Neural crest cell (in vitro differentiated cells): ENCODE results near the gene HAUS5. TPM values are rescaled to one million over a fixed set of nuclear protein-coding genes. Genes with fewer than 3 reads are reported as not detected.

ENCODE experiments used
- DNase-seq: peaks from one replicate; pipeline ENCODE4 v3.0.0; 2021; ENCODE audit warnings: low read depth, mixed read lengths, low spot score
- H3K27ac Mint-ChIP-seq: one replicate; pipeline ENCODE4 v1.8.0; 2021; ENCODE audit warnings: mild to moderate bottlenecking, mixed read lengths; ENCODE audit not compliant: unreplicated experiment
- H3K27me3 Mint-ChIP-seq: 2 replicates; pipeline ENCODE4 v1.8.0; 2021; ENCODE audit warnings: low read depth, mild to moderate bottlenecking, mixed read lengths
- H3K36me3 Mint-ChIP-seq: 2 replicates; pipeline ENCODE4 v1.8.0; 2021; ENCODE audit warnings: low read depth, mild to moderate bottlenecking, mixed read lengths
- H3K4me1 Mint-ChIP-seq: 2 replicates; pipeline ENCODE4 v1.8.0; 2021; ENCODE audit warnings: mixed read lengths
- H3K4me3 Mint-ChIP-seq: one replicate; pipeline ENCODE4 v1.8.0; 2021; ENCODE audit warnings: mild to moderate bottlenecking, mixed read lengths
- H3K9me3 Mint-ChIP-seq: 2 replicates; pipeline ENCODE4 v1.8.0; 2021; ENCODE audit warnings: mixed read lengths
- total RNA-seq: library from RNA; stranded (reverse); gene quantifications from 2 replicates; pipeline ENCODE4 v1.2.1, GENCODE V29; 2021
- TF ChIP-seq, protein P1 (sequence below): fragments of 200-600 bp; sonication (generic); conservative IDR thresholded peaks from 2 replicates; pipeline ENCODE4 v1.5.0; 2021; ENCODE audit warnings: antibody characterized with exemption, mild to moderate bottlenecking

HAUS5 gene
- total RNA-seq, 1 donor from 2014 or later = 55.9 TPM

GRCh38 chr19:35637165-35637564 lies 24.6 kb downstream of the HAUS5 start:
- no peaks in the 10 kb centered on the region for H3K9me3 Mint-ChIP-seq
- no peak overlapping the region for H3K4me3 Mint-ChIP-seq

DNA sequence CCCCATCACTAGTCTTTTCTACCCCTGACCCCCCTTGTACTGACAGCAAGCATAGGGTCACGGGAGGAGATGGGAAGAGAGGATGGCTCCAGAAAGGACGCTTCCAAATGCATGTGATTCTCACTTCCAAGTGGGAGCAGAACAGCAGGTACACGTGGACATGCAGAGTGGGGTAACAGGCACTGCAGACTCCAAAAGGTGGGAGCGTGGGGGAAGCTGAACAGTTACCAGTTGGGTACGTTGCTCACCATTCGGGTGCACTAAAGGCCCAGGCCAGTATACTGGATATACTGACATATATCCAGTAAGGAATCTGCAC lies 26.7 kb downstream of the HAUS5 start:
- H3K4me1 Mint-ChIP-seq = peaks cover 15% of the 10 kb centered on the region
- no peak for DNase-seq
- H3K27ac Mint-ChIP-seq = peak overlapping the region; percentile 43
- H3K27me3 Mint-ChIP-seq = peaks cover 2% of the 10 kb centered on the region
- no peaks in the 10 kb centered on the region for H3K9me3 Mint-ChIP-seq
- peak overlapping the region; percentile 31 for H3K4me3 Mint-ChIP-seq
- peaks cover 4% of the 10 kb centered on the region for H3K36me3 Mint-ChIP-seq
- TF ChIP-seq, protein P1, sequence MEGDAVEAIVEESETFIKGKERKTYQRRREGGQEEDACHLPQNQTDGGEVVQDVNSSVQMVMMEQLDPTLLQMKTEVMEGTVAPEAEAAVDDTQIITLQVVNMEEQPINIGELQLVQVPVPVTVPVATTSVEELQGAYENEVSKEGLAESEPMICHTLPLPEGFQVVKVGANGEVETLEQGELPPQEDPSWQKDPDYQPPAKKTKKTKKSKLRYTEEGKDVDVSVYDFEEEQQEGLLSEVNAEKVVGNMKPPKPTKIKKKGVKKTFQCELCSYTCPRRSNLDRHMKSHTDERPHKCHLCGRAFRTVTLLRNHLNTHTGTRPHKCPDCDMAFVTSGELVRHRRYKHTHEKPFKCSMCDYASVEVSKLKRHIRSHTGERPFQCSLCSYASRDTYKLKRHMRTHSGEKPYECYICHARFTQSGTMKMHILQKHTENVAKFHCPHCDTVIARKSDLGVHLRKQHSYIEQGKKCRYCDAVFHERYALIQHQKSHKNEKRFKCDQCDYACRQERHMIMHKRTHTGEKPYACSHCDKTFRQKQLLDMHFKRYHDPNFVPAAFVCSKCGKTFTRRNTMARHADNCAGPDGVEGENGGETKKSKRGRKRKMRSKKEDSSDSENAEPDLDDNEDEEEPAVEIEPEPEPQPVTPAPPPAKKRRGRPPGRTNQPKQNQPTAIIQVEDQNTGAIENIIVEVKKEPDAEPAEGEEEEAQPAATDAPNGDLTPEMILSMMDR = no peak

More at GRCh38 chr19:35637165-35637564, 24.6 kb downstream of the HAUS5 start:
- Mint-ChIP-seq H3K36me3 (peaks cover 4% of the 10 kb centered on the region), H3K4me1 (peaks cover 12% of the 10 kb centered on the region), H3K27ac (no peak overlapping the region), H3K27me3 (peaks cover 2% of the 10 kb centered on the region)
- TF ChIP-seq, protein P1 = no peak
- DNase-seq = no peak

DNA sequence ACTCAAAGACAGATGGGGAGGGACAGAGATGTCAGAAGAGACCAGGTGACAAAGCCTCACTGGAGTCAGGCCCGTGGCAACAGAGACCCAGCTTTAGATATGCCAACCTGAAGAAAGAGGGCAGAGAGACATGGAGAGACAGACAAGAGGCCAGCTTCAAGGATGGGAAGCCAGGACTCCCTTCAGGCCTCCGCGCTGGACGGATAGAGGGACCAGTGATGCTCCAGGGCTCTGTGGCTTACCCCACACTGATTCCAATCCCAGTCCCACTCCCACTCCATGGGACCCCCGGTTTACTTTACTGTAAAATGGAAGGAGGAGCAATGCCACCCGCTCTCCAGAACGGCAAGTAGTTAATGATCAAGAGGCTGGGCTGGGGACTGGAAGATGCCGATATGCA lies 27.3 kb downstream of the HAUS5 start:
- H3K4me1 Mint-ChIP-seq = peaks cover 21% of the 10 kb centered on the region
- peaks cover 2% of the 10 kb centered on the region for H3K27me3 Mint-ChIP-seq
- peaks cover 4% of the 10 kb centered on the region for H3K36me3 Mint-ChIP-seq
- no peaks in the 10 kb centered on the region for H3K9me3 Mint-ChIP-seq
- TF ChIP-seq, protein P1 = no peak
- DNase-seq = no peak
- no peak overlapping the region for H3K27ac Mint-ChIP-seq
- H3K4me3 Mint-ChIP-seq = peak overlapping the region; percentile 31

DNA sequence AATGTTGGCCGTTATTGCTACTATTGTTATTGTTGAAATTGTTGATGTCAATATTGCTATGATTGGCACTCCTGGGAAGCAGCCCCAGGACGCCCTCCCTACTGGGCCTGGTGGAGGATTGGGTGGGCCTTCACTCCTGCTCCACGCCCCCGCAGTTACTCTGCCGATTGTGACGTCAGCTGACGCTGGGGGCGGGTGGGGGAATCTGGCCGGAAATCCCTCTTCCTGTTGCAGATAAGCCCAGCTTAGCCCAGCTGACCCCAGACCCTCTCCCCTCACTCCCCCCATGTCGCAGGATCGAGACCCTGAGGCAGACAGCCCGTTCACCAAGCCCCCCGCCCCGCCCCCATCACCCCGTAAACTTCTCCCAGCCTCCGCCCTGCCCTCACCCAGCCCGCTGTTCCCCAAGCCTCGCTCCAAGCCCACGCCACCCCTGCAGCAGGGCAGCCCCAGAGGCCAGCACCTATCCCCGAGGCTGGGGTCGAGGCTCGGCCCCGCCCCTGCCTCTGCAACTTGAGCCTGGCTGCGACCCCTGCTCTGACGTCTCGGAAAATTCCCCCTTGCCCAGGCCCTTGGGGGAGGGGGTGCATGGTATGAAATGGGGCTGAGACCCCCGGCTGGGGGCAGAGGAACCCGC lies 29.1 kb downstream of the HAUS5 start, which contains the start of gene ETV2:
TSS of gene ETV2 (plus strand) at position 231 of the 637 bp plus-strand sequence. CDS start 716 bp downstream, outside the sequence.
- H3K27me3 Mint-ChIP-seq = peaks cover 2% of the 10 kb centered on the region
- TF ChIP-seq, protein P1 = no peak
- H3K36me3 Mint-ChIP-seq = peaks cover 4% of the 10 kb centered on the region
- no peak within 1 kb of the TSS for H3K27ac Mint-ChIP-seq
- peak; percentile 18 for DNase-seq
- H3K4me1 Mint-ChIP-seq = peaks cover 28% of the 10 kb centered on the region
- peak within 1 kb of the TSS; percentile 75 for H3K4me3 Mint-ChIP-seq
- H3K9me3 Mint-ChIP-seq = no peaks in the 10 kb centered on the region

DNA sequence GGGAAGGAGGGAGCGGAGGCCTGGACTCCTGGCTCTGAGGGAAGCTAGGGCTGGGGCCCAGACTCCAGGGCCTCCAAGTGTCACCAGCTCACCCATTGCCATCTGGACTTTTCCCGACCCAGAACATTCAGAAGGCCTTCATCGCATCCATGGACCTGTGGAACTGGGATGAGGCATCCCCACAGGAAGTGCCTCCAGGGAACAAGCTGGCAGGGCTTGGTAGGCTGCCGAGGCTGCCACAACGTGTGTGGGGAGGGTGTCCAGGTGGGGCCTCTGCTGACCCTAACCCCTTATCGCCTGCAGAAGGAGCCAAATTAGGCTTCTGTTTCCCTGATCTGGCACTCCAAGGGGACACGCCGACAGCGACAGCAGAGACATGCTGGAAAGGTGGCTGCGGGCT lies 29.8 kb downstream of the HAUS5 start:
- TF ChIP-seq, protein P1 = no peak
- no peaks in the 10 kb centered on the region for H3K9me3 Mint-ChIP-seq
- peaks cover 2% of the 10 kb centered on the region for H3K27me3 Mint-ChIP-seq
- H3K27ac Mint-ChIP-seq = no peak overlapping the region
- H3K4me1 Mint-ChIP-seq = peaks cover 30% of the 10 kb centered on the region
- DNase-seq = no peak
- peak overlapping the region; percentile 68 for H3K4me3 Mint-ChIP-seq
- H3K36me3 Mint-ChIP-seq = peaks cover under 1% of the 10 kb centered on the region
